NCI-H510A treated with DMSO at 0.1 percent for 48 hours (cell line): ENCODE results near the gene VAV2.

ENCODE experiments used
- DNase-seq: peaks from one replicate; lab custom pipeline; 2025; lab: John Stamatoyannopoulos, UW

The VAV2 gene

GRCh38 chr9:133991964-133992779 is at the start of gene VAV2:
Gene VAV2 (minus strand): TSS chr9:133992324. CDS start chr9:133992278, 46 bp downstream.
- DNase-seq, result peak; percentile 77

- DNase-seq, result no peak
Measured at GRCh38 chr9:134041649-134041962, 49.5 kb upstream of the VAV2 start.

GRCh38 chr9:134040781-134041648 is 48.9 kb upstream of the VAV2 start:
- no peak for DNase-seq

GRCh38 chr9:134040176-134040565 is 48.0 kb upstream of the VAV2 start:
- no peak for DNase-seq

- DNase-seq, result no peak
Measured at GRCh38 chr9:134039386-134040175, 47.5 kb upstream of the VAV2 start.

GRCh38 chr9:134037641-134038040 is 45.5 kb upstream of the VAV2 start:
- DNase-seq, result no peak

GRCh38 chr9:134036130-134036529 is 44.0 kb upstream of the VAV2 start:
- DNase-seq, result no peak

- DNase-seq, result no peak
Measured at GRCh38 chr9:134035041-134036039, 43.2 kb upstream of the VAV2 start.

GRCh38 chr9:134034215-134035040 is 42.3 kb upstream of the VAV2 start:
- DNase-seq, result no peak

- no peak for DNase-seq
Measured at GRCh38 chr9:134033516-134034214, 41.5 kb upstream of the VAV2 start.

GRCh38 chr9:134032456-134033222 is 40.5 kb upstream of the VAV2 start:
- DNase-seq, result no peak

GRCh38 chr9:134031783-134032182 is 39.7 kb upstream of the VAV2 start:
- DNase-seq, result no peak

GRCh38 chr9:134030821-134031470 is 38.8 kb upstream of the VAV2 start:
- DNase-seq, result no peak

- DNase-seq, result no peak
Measured at GRCh38 chr9:134029248-134030226, 37.4 kb upstream of the VAV2 start.

- no peak for DNase-seq
Measured at GRCh38 chr9:134028575-134029247, 36.6 kb upstream of the VAV2 start.

- DNase-seq, result no peak
Measured at GRCh38 chr9:134028076-134028475, 36.0 kb upstream of the VAV2 start.

- DNase-seq, result no peak
Measured at GRCh38 chr9:134027561-134027960, 35.4 kb upstream of the VAV2 start.
